ENCODE results near the gene KRAS.
"Not testable (repeated sequence)": the region's sequence is repeated elsewhere in the genome, so short reads cannot be mapped to it uniquely, and the experiment has no call there.

Gene KRAS
- total RNA-seq, result 76.9 to 154 (median 84.3) reads per million in 3 experiments

- peak; percentile 89 for DNase-seq
Measured at GRCh38 chr12:25250744-25251730, at the start of gene KRAS. KRAS (minus strand) TSS chr12:25250929.

- DNase-seq, result no peak
Measured at GRCh38 chr12:25296381-25296780, 45.7 kb upstream of the KRAS start.

- DNase-seq, result no peak
Measured at GRCh38 chr12:25295361-25295760, 44.6 kb upstream of the KRAS start.

- no peak for DNase-seq
Measured at GRCh38 chr12:25293653-25294052, 42.9 kb upstream of the KRAS start.

GRCh38 chr12:25292810-25293221, 42.1 kb upstream of the KRAS start:
- not testable (repeated sequence) for DNase-seq

- no peak for DNase-seq
Measured at GRCh38 chr12:25287610-25288009, 36.9 kb upstream of the KRAS start.

- no peak for DNase-seq
Measured at GRCh38 chr12:25286837-25287236, 36.1 kb upstream of the KRAS start.

GRCh38 chr12:25284024-25284423, 33.3 kb upstream of the KRAS start:
- no peak for DNase-seq

- no peak for DNase-seq
Measured at GRCh38 chr12:25283006-25283405, 32.3 kb upstream of the KRAS start.

- no peak for DNase-seq
Measured at GRCh38 chr12:25280082-25280481, 29.4 kb upstream of the KRAS start.

GRCh38 chr12:25278269-25278668, 27.5 kb upstream of the KRAS start:
- DNase-seq, result no peak

- no peak for DNase-seq
Measured at GRCh38 chr12:25276199-25276937, 25.6 kb upstream of the KRAS start.

GRCh38 chr12:25271486-25272098, 20.9 kb upstream of the KRAS start:
- DNase-seq, result no peak

- DNase-seq, result no peak
Measured at GRCh38 chr12:25269701-25270100, 19.0 kb upstream of the KRAS start.

- DNase-seq, result no peak
Measured at GRCh38 chr12:25266497-25266896, 15.8 kb upstream of the KRAS start.

- DNase-seq, result no peak
Measured at GRCh38 chr12:25264862-25265261, 14.1 kb upstream of the KRAS start.

GRCh38 chr12:25264114-25264513, 13.4 kb upstream of the KRAS start:
- no peak for DNase-seq

GRCh38 chr12:25263594-25263993, 12.9 kb upstream of the KRAS start:
- DNase-seq, result no peak

- no peak for DNase-seq
Measured at GRCh38 chr12:25262389-25263074, 11.8 kb upstream of the KRAS start.

- DNase-seq, result no peak
Measured at GRCh38 chr12:25257590-25258324, 7.0 kb upstream of the KRAS start.

- DNase-seq, result no peak
Measured at GRCh38 chr12:25256826-25257225, 6.1 kb upstream of the KRAS start.

GRCh38 chr12:25256005-25256404, 5.3 kb upstream of the KRAS start:
- DNase-seq, result no peak
